NAMALWA (cell line): ENCODE data around the gene TMPRSS3.
A peak's percentile ranks its signal among the peaks of the same experiment; 100 is the strongest.

Source experiments
- DNase-seq: peaks from one replicate; pipeline ENCODE4 v3.0.0-alpha.2; 2015; ENCODE audit warnings: low spot score

TMPRSS3 gene

GRCh38 chr21:42331660-42332059 lies 64.2 kb downstream of the TMPRSS3 start:
- DNase-seq = no peak

- peak; percentile 17 for DNase-seq
Measured at GRCh38 chr21:42330380-42331371, 65.2 kb downstream of the TMPRSS3 start.

DNA sequence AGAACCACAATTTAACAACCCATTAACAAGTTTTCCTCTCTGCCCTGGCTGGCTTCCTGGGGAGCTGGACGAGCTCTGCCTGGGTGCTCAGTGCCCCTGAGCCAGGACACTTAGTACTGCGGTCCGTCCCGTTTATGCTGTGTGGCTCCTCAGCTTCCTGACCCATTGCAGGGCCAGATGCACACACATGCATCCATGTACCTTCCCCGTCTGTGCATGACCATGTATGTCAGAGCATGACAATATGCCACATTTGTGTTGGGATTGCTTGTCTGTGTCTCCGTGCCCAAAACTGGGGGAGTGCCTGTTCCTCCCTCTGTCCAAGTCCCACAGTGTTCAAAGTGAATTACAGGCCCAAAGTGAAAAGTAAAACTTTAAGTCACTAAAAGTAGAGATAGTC lies 71.0 kb downstream of the TMPRSS3 start:
- DNase-seq = no peak
